Gastrocnemius medialis (tissue), 4 donors: Measurements from ENCODE around the gene WNT5A. TPM values are rescaled to one million over a fixed set of nuclear protein-coding genes. Genes with fewer than 3 reads are reported as not detected.

Source experiments
- ATAC-seq, 2 donors: fragments of 150-250 bp; one replicate each; pipeline ENCODE4 v1.9.1; 2016
- DNase-seq, 2 donors: peaks; one replicate each; pipeline ENCODE4 v3.0.0-alpha.2; 2019
- H3K27ac ChIP-seq, 4 donors: fragments of 200-600 bp; sonication (generic); 1 replicate in 1 of 4; 2 replicates in 3 of 4; pipeline ENCODE4 v1.5.1; 2016 to 2018; ENCODE audit warnings: mild to moderate bottlenecking in 2 of 4, moderate library complexity in 1 of 4
- H3K27me3 ChIP-seq, 3 donors: fragments of 200-600 bp; sonication (generic) in 2 of 3; 1 replicate in 1 of 3; 2 replicates in 2 of 3; pipeline versions ENCODE4 v1.5.1 to v1.6.0; 2016 to 2019; ENCODE audit warnings: mild to moderate bottlenecking in 1 of 3, moderate library complexity in 1 of 3
- H3K36me3 ChIP-seq, 2 donors: fragments of 200-600 bp; sonication (generic) in 1 of 2; one replicate each; pipeline ENCODE4 v1.5.1; 2017 to 2018
- H3K4me1 ChIP-seq, 2 donors: fragments of 200-600 bp; sonication (generic) in 1 of 2; one replicate each; pipeline ENCODE4 v1.5.1; 2016 to 2017; ENCODE audit warnings: mild to moderate bottlenecking in 2 of 2
- H3K4me3 ChIP-seq, 4 donors: fragments of 200-600 bp; sonication (generic) in 3 of 4; 1 replicate in 1 of 4; 2 replicates in 3 of 4; pipeline ENCODE4 v1.5.1; 2016 to 2019; ENCODE audit warnings: mild to moderate bottlenecking in 2 of 4
- H3K9me3 ChIP-seq, 3 donors: fragments of 200-600 bp; sonication (generic) in 2 of 3; 1 replicate in 1 of 3; 2 replicates in 2 of 3; pipeline ENCODE4 v1.5.1; 2016 to 2019
- CTCF ChIP-seq, 5 experiments: fragments of 450-650 bp in 3 of 5; fragments of 200-600 bp in 2 of 5; sonication (generic) in 2 of 5; IDR thresholded peaks in 4 of 5; conservative IDR thresholded peaks in 1 of 5; 1 replicate in 4 of 5; 2 replicates in 1 of 5; pipeline ENCODE4 v1.5.1; 2016 to 2019; ENCODE audit warnings: antibody characterized with exemption in 5 of 5, mild to moderate bottlenecking in 3 of 5, moderate library complexity in 3 of 5
- POLR2A ChIP-seq, 2 donors: fragments of 450-650 bp; IDR thresholded peaks; one replicate each; pipeline ENCODE4 v1.6.1; 2017; ENCODE audit warnings: antibody characterized with exemption in 2 of 2, mild to moderate bottlenecking in 2 of 2, moderate library complexity in 2 of 2
- in situ Hi-C, 4 donors: fragments of 200-750 bp; cut with MboI; loops; one replicate each; pipeline versions ENCODE4 v1.15.0 to v1.8.0; 2017; ENCODE audit warnings: low sequenced_read_pairs in 4 of 4
- intact Hi-C: fragments of 100-400 bp; cut with DNase I; formaldehyde crosslinking; loops from one replicate; pipeline ENCODE4 v1.15.1; 2023; ENCODE audit warnings: low total_unique reads
- total RNA-seq, 4 donors: library from RNA; depleted of rRNA; stranded (reverse); fragments of >200 nt; gene quantifications; one replicate each; pipeline versions ENCODE4 v1.1.0 to v1.2.3, GENCODE V29; 2016

The WNT5A gene
- total RNA-seq, 4 donors from 2014 or later: 1.6 to 2.9 (median 1.9) TPM

GRCh38 chr3:55482496-55483195 lies 4.5 kb downstream of the WNT5A start:
- no peak for DNase-seq
- intact Hi-C loops: no loop called here
- Histone ChIP-seq H3K4me3 (peak overlapping the region; percentile 53 to 59 (median 54)), H3K36me3 (no peaks in the 10 kb centered on the region), H3K27ac (peak overlapping the region in 1 of 4 donors; percentile 52), H3K27me3 (peaks cover 4 to 20% (median 6%) of the 10 kb centered on the region in 3 donors), H3K9me3 (no peaks in the 10 kb centered on the region), H3K4me1 (peaks cover 0 to 28% of the 10 kb centered on the region in 2 donors)
- no peak for ATAC-seq
- TF ChIP-seq CTCF (IDR thresholded peaks at IDR 0.05 in 4 of 5, conservative IDR thresholded peaks at IDR 0.05 in 1 of 5): no peak
- no peak for TF ChIP-seq POLR2A (IDR thresholded peaks at IDR 0.05)
- in situ Hi-C loops: loop anchor here (10.0 to 25.0 kb wide), 6 partner anchors 255 to 1005 kb away; no protein-coding TSS in a partner anchor

GRCh38 chr3:55481744-55482495 lies 5.2 kb downstream of the WNT5A start:
- H3K4me1 ChIP-seq: peaks cover 0 to 23% of the 10 kb centered on the region in 2 donors
- DNase-seq: no peak
- no peak for ATAC-seq
- TF ChIP-seq CTCF (IDR thresholded peaks at IDR 0.05 in 4 of 5, conservative IDR thresholded peaks at IDR 0.05 in 1 of 5) (no peak), POLR2A (IDR thresholded peaks at IDR 0.05) (no peak)
- intact Hi-C loops: no loop called here
- no peaks in the 10 kb centered on the region for H3K9me3 ChIP-seq
- no peaks in the 10 kb centered on the region for H3K36me3 ChIP-seq
- H3K4me3 ChIP-seq: peak overlapping the region; percentile 53 to 59 (median 54)
- peaks cover 4 to 20% (median 6%) of the 10 kb centered on the region in 3 donors for H3K27me3 ChIP-seq
- in situ Hi-C loops: loop anchor here (10.0 to 25.0 kb wide), 6 partner anchors 255 to 1005 kb away; no protein-coding TSS in a partner anchor
- H3K27ac ChIP-seq: peak overlapping the region in 2 of 4 donors; percentile 25 to 52

DNA sequence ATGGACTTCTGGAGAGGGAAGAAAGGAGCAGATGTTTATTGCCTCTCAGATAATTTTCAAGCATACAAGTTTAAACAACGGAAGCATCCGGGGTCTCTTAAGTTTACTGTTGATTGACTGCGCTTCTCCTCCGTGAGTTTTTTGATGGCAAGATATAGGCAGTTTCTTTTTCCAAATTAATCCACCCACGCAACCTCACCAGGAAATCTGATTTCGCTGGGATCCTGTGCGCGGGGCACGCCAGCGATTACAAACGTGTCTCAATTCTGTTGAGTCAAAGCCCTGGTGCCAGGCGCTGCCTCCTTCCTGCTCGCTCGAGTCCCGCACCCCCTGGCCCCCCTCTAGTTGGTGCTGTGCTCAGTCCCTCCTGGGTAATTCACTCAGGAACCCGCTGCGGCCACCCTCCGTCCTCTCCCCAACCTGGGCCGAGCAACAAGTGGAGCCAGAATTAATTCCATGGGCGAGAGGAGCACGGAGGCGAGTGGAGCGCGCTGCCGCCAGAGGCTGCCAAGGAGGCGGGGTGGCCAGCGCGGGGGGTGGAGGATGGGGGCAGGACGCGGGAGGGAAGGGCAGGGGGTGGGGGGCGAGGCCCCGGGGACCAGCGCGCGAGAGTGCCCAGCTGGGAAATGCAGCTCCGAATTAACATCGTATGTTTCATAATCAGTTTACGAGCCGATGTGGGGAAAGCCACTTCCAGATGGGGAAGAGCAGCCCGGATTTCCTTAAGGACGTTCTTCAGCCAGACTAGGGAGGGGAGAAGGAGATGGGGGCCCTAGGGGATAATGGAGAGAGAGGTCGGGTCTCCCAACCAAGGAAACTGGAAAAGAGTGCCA lies 6.0 kb downstream of the WNT5A start:
- peaks cover 4 to 20% (median 6%) of the 10 kb centered on the region in 3 donors for H3K27me3 ChIP-seq
- H3K4me3 ChIP-seq: peak overlapping the region; percentile 53 to 59 (median 54)
- in situ Hi-C loops: loop anchor here (10.0 to 25.0 kb wide), 6 partner anchors 256 to 1006 kb away; no protein-coding TSS in a partner anchor
- TF ChIP-seq POLR2A (IDR thresholded peaks at IDR 0.05): no peak
- intact Hi-C loops: no loop called here
- H3K27ac ChIP-seq: peak overlapping the region in 3 of 4 donors; percentile 16 to 52 (median 25)
- DNase-seq: no peak
- no peaks in the 10 kb centered on the region for H3K9me3 ChIP-seq
- H3K4me1 ChIP-seq: peaks cover 0 to 22% of the 10 kb centered on the region in 2 donors
- no peak for ATAC-seq
- no peaks in the 10 kb centered on the region for H3K36me3 ChIP-seq

- Histone ChIP-seq H3K4me1 (peaks cover 0 to 18% of the 10 kb centered on the region in 2 donors), H3K9me3 (no peaks in the 10 kb centered on the region), H3K27me3 (peaks cover 4 to 20% (median 6%) of the 10 kb centered on the region in 3 donors), H3K4me3 (no peak overlapping the region), H3K36me3 (no peaks in the 10 kb centered on the region), H3K27ac (no peak overlapping the region)
- in situ Hi-C loops: loop anchor here (25.0 kb wide), 4 partner anchors 260 to 1010 kb away; no protein-coding TSS in a partner anchor
- DNase-seq (no peak), ATAC-seq (no peak)
- no peak for TF ChIP-seq POLR2A (IDR thresholded peaks at IDR 0.05)
- TF ChIP-seq CTCF (IDR thresholded peaks at IDR 0.05 in 4 of 5, conservative IDR thresholded peaks at IDR 0.05 in 1 of 5): no peak
- intact Hi-C loops: no loop called here
These were observed 9.5 kb downstream of the WNT5A start for GRCh38 chr3:55477306-55478303.
